ENCODE measurements around the gene ART5. TPM values are rescaled to one million over a fixed set of nuclear protein-coding genes. Genes with fewer than 3 reads are reported as not detected.

The ART5 gene
- total RNA-seq, 1 experiment from 2014 or later: 7.9 TPM

- no peak overlapping the region for H3K4me2 ChIP-seq (ENCODE audit: insufficient read depth, insufficient read length, low read length)
- H3K4ac ChIP-seq (ENCODE audit: low read depth, low read length): no peak overlapping the region
- H4K91ac ChIP-seq (ENCODE audit: insufficient read length, low read depth, low read length): no peak overlapping the region
- no peaks in the 10 kb centered on the region for H3K79me1 ChIP-seq (ENCODE audit: insufficient read depth, low read depth, low read length, poor library complexity, severe bottlenecking)
- H4K8ac ChIP-seq (replicated peaks; ENCODE audit: insufficient read length, low read depth, low read length): no peak overlapping the region
- H2AK5ac ChIP-seq (ENCODE audit: insufficient read length, low read length): no peak overlapping the region
- H4K20me1 ChIP-seq (ENCODE audit: control insufficient read depth, insufficient read depth, insufficient read length): no peaks in the 10 kb centered on the region
- no peak overlapping the region for H2BK120ac ChIP-seq (ENCODE audit: low read depth, low read length, poor library complexity, severe bottlenecking)
- no peak overlapping the region for H2BK12ac ChIP-seq (ENCODE audit: insufficient read length, low read depth, low read length)
- no peak overlapping the region for H3T11ph ChIP-seq (ENCODE audit: low read length)
- H3K4me1 Mint-ChIP-seq: no peaks in the 10 kb centered on the region
- DNase-seq: peak; percentile 44
- TF ChIP-seq, protein P1, sequence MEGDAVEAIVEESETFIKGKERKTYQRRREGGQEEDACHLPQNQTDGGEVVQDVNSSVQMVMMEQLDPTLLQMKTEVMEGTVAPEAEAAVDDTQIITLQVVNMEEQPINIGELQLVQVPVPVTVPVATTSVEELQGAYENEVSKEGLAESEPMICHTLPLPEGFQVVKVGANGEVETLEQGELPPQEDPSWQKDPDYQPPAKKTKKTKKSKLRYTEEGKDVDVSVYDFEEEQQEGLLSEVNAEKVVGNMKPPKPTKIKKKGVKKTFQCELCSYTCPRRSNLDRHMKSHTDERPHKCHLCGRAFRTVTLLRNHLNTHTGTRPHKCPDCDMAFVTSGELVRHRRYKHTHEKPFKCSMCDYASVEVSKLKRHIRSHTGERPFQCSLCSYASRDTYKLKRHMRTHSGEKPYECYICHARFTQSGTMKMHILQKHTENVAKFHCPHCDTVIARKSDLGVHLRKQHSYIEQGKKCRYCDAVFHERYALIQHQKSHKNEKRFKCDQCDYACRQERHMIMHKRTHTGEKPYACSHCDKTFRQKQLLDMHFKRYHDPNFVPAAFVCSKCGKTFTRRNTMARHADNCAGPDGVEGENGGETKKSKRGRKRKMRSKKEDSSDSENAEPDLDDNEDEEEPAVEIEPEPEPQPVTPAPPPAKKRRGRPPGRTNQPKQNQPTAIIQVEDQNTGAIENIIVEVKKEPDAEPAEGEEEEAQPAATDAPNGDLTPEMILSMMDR (conservative IDR thresholded peaks at IDR 0.05): peak; percentile 96
- H3K4me3 Mint-ChIP-seq: no peak overlapping the region
- no peaks in the 10 kb centered on the region for H3K36me3 Mint-ChIP-seq (ENCODE audit: insufficient read depth in 1 of 3, low read depth in 3 of 3)
- no peak overlapping the region for H2BK15ac ChIP-seq (ENCODE audit: low read depth, low read length)
- no peak overlapping the region for H2BK20ac ChIP-seq (ENCODE audit: low read depth, low read length, poor library complexity, severe bottlenecking)
- H2BK5ac ChIP-seq (ENCODE audit: insufficient read length, low read length): no peak overlapping the region
- no peaks in the 10 kb centered on the region for H3K4me1 ChIP-seq (ENCODE audit: insufficient read depth, low read length)
- no peak overlapping the region for H3K14ac ChIP-seq (ENCODE audit: insufficient read depth, low read length)
- no CpG with 5 or more reads among the region's 7 CpGs for WGBS (ENCODE audit: extremely low coverage, insufficient read length, low lambda C conversion rate)
- H3K79me2 ChIP-seq (ENCODE audit: insufficient read depth, low read length): no peaks in the 10 kb centered on the region
- no peak overlapping the region for H3K9ac ChIP-seq (ENCODE audit: extremely low read depth, insufficient read length, low read length)
- no peak overlapping the region for H4K5ac ChIP-seq (ENCODE audit: insufficient read length, low read depth, low read length)
- H3K27me3 ChIP-seq (ENCODE audit: insufficient read depth, low read length): no peaks in the 10 kb centered on the region
- H3K18ac ChIP-seq (ENCODE audit: insufficient read length, low read depth, low read length): no peak overlapping the region
- no peaks in the 10 kb centered on the region for H3K27me3 Mint-ChIP-seq (ENCODE audit: low read depth)
- no peak overlapping the region for H3K56ac ChIP-seq (ENCODE audit: insufficient read length, low read depth, low read length)
- H3K23me2 ChIP-seq (ENCODE audit: insufficient read length, low read depth, low read length, poor library complexity, severe bottlenecking): no peaks in the 10 kb centered on the region
- H3K9me3 Mint-ChIP-seq: no peaks in the 10 kb centered on the region
- H3K27ac Mint-ChIP-seq: no peak overlapping the region; a peak in 1 of 7 replicates
- H3K23ac ChIP-seq (ENCODE audit: insufficient read length, low read depth, low read length): no peak overlapping the region
- H3K9me3 ChIP-seq (ENCODE audit: control insufficient read depth, low read depth, low read length): no peaks in the 10 kb centered on the region
- H3K27ac ChIP-seq (ENCODE audit: insufficient read length, low read depth, low read length): no peak overlapping the region
- H2AFZ ChIP-seq (ENCODE audit: low read length): no peak overlapping the region
Measured at GRCh38 chr11:3609416-3610265, 32.2 kb downstream of the ART5 start.

Measured in H9 (cell line).